Ovary (tissue), 3 donors: ENCODE results near the gene IFNA2.

Experiments used
- CTCF ChIP-seq, 3 donors: fragments of 450-650 bp in 2 of 3; fragments of 200-600 bp in 1 of 3; IDR thresholded peaks; one replicate each; pipeline versions ENCODE4 v1.5.1 to v1.8.0; 2016 to 2022; ENCODE audit warnings: antibody characterized with exemption in 3 of 3, mild to moderate bottlenecking in 1 of 3
- EP300 ChIP-seq: sonication (generic); formaldehyde crosslinking; IDR thresholded peaks from one replicate; pipeline ENCODE4 v1.6.1; 2017; ENCODE audit warnings: antibody characterized with exemption
- POLR2A ChIP-seq: fragments of 450-650 bp; IDR thresholded peaks from one replicate; pipeline ENCODE4 v1.6.1; 2017; ENCODE audit warnings: antibody characterized with exemption, mild to moderate bottlenecking, moderate library complexity
- donor health status: DM: no; HTN: no; CAD: no.

GRCh38 chr9:21350787-21351186, 34.4 kb downstream of the IFNA2 start, which contains the start of gene IFNA6:
- TF ChIP-seq CTCF (IDR thresholded peaks at IDR 0.05) (no peak), POLR2A (no peak), EP300 (no peak)
